ENCODE data around the gene AREG. TPM values are rescaled to one million over a fixed set of nuclear protein-coding genes. Genes with fewer than 3 reads are reported as not detected.

Gene AREG
- total RNA-seq, 1 experiment from 2014 or later, result 146 TPM

DNA sequence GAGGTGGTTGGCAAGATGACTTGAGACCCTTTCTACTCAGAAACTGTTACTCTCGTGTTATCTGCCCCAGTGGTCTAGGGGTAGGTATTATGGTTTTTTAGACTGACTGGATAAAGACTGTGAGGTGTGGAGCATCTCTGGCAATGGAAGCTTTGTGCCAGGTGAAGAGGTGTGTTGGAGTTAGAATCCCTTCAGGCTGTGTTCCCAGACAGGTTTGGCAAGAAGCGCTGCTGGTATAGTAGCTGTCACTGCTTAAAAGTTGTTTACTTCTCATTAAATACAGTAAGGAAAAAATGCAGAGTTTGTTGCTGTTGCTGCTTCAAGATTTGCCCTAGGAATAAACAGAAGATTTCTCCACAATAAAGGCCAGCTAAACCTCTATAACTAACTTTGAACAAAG lies 35.3 kb downstream of the AREG start:
- no TSS peak for BruUV-seq (replicated peaks)
- Histone ChIP-seq H3K9me3 (no peaks in the 10 kb centered on the region), H3K27me3 (replicated peaks; ENCODE audit: control insufficient read depth, insufficient read depth, low read length) (no peaks in the 10 kb centered on the region), H3K4me3 (ENCODE audit: low read depth, low read length) (no peak overlapping the region), H3K36me3 (ENCODE audit: control insufficient read depth, insufficient read depth, low read length) (no peaks in the 10 kb centered on the region; the same call in 1 of the 2 replicates), H3K4me1 (peaks cover 55% of the 10 kb centered on the region)
- TF ChIP-seq, protein P1, sequence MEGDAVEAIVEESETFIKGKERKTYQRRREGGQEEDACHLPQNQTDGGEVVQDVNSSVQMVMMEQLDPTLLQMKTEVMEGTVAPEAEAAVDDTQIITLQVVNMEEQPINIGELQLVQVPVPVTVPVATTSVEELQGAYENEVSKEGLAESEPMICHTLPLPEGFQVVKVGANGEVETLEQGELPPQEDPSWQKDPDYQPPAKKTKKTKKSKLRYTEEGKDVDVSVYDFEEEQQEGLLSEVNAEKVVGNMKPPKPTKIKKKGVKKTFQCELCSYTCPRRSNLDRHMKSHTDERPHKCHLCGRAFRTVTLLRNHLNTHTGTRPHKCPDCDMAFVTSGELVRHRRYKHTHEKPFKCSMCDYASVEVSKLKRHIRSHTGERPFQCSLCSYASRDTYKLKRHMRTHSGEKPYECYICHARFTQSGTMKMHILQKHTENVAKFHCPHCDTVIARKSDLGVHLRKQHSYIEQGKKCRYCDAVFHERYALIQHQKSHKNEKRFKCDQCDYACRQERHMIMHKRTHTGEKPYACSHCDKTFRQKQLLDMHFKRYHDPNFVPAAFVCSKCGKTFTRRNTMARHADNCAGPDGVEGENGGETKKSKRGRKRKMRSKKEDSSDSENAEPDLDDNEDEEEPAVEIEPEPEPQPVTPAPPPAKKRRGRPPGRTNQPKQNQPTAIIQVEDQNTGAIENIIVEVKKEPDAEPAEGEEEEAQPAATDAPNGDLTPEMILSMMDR (IDR thresholded peaks at IDR 0.05; ENCODE audit: insufficient read depth in 1 of 2, low read depth in 1 of 2, low read length in 1 of 2, severe bottlenecking in 1 of 2, unreplicated experiment in 1 of 2), result no peak
- Mint-ChIP-seq H3K4me1 (ENCODE audit: low read depth, unreplicated experiment) (peaks cover 48% of the 10 kb centered on the region), H3K9me3 (ENCODE audit: unreplicated experiment) (no peaks in the 10 kb centered on the region), H3K27me3 (ENCODE audit: insufficient read depth, unreplicated experiment) (no peaks in the 10 kb centered on the region), H3K4me3 (ENCODE audit: unreplicated experiment) (no peak overlapping the region), H3K27ac (ENCODE audit: unreplicated experiment) (peak overlapping the region; percentile 50), H3K36me3 (ENCODE audit: insufficient read depth, unreplicated experiment) (no peaks in the 10 kb centered on the region)
- ChIA-PET POLR2A (no interaction called here), CTCF (interaction anchor here (1.1 to 1.7 kb wide), 2 partner anchors 52 to 191 kb away, joined by 3 to 5 read pairs; no protein-coding TSS in a partner anchor)
- intact Hi-C loops (cut with micrococcal nuclease; ENCODE audit: unreplicated experiment), result no loop called here
- DNase-seq, result peak in 1 of 2 experiments; percentile 15

GRCh38 chr4:74481891-74482609 lies 37.1 kb downstream of the AREG start:
- H3K36me3 ChIP-seq (ENCODE audit: control insufficient read depth, insufficient read depth, low read length), result no peaks in the 10 kb centered on the region; the same call in 1 of the 2 replicates
- ChIA-PET POLR2A (no interaction called here), CTCF (no interaction called here)
- no TSS peak for BruUV-seq (replicated peaks)
- no peak overlapping the region for H3K4me3 Mint-ChIP-seq (ENCODE audit: unreplicated experiment)
- no peak overlapping the region for H3K27ac Mint-ChIP-seq (ENCODE audit: unreplicated experiment)
- H3K4me1 Mint-ChIP-seq (ENCODE audit: low read depth, unreplicated experiment), result peaks cover 48% of the 10 kb centered on the region
- intact Hi-C loops (cut with micrococcal nuclease; ENCODE audit: unreplicated experiment), result no loop called here
- H3K4me1 ChIP-seq, result peaks cover 55% of the 10 kb centered on the region
- no peaks in the 10 kb centered on the region for H3K27me3 ChIP-seq (replicated peaks; ENCODE audit: control insufficient read depth, insufficient read depth, low read length)
- DNase-seq, result no peak
- no peaks in the 10 kb centered on the region for H3K9me3 ChIP-seq
- H3K4me3 ChIP-seq (ENCODE audit: low read depth, low read length), result no peak overlapping the region
- TF ChIP-seq, protein P1 (IDR thresholded peaks at IDR 0.05; ENCODE audit: insufficient read depth in 1 of 2, low read depth in 1 of 2, low read length in 1 of 2, severe bottlenecking in 1 of 2, unreplicated experiment in 1 of 2), result no peak
- H3K9me3 Mint-ChIP-seq (ENCODE audit: unreplicated experiment), result no peaks in the 10 kb centered on the region
- no peaks in the 10 kb centered on the region for H3K27me3 Mint-ChIP-seq (ENCODE audit: insufficient read depth, unreplicated experiment)
- H3K36me3 Mint-ChIP-seq (ENCODE audit: insufficient read depth, unreplicated experiment), result no peaks in the 10 kb centered on the region

GRCh38 chr4:74483226-74483911 lies 38.4 kb downstream of the AREG start:
- peaks cover 41% of the 10 kb centered on the region for H3K4me1 Mint-ChIP-seq (ENCODE audit: low read depth, unreplicated experiment)
- intact Hi-C loops (cut with micrococcal nuclease; ENCODE audit: unreplicated experiment), result no loop called here
- BruUV-seq (replicated peaks), result no TSS peak
- no peaks in the 10 kb centered on the region for H3K36me3 Mint-ChIP-seq (ENCODE audit: insufficient read depth, unreplicated experiment)
- no peak for DNase-seq
- Histone ChIP-seq H3K9me3 (no peaks in the 10 kb centered on the region), H3K4me3 (ENCODE audit: low read depth, low read length) (no peak overlapping the region), H3K4me1 (peaks cover 45% of the 10 kb centered on the region), H3K36me3 (ENCODE audit: control insufficient read depth, insufficient read depth, low read length) (no peaks in the 10 kb centered on the region; the same call in 1 of the 2 replicates), H3K27me3 (replicated peaks; ENCODE audit: control insufficient read depth, insufficient read depth, low read length) (no peaks in the 10 kb centered on the region)
- H3K27ac Mint-ChIP-seq (ENCODE audit: unreplicated experiment), result no peak overlapping the region
- TF ChIP-seq, protein P1 (IDR thresholded peaks at IDR 0.05; ENCODE audit: insufficient read depth in 1 of 2, low read depth in 1 of 2, low read length in 1 of 2, severe bottlenecking in 1 of 2, unreplicated experiment in 1 of 2), result no peak
- POLR2A ChIA-PET, result no interaction called here
- H3K9me3 Mint-ChIP-seq (ENCODE audit: unreplicated experiment), result no peaks in the 10 kb centered on the region
- H3K27me3 Mint-ChIP-seq (ENCODE audit: insufficient read depth, unreplicated experiment), result no peaks in the 10 kb centered on the region
- CTCF ChIA-PET, result no interaction called here
- H3K4me3 Mint-ChIP-seq (ENCODE audit: unreplicated experiment), result no peak overlapping the region

Data from Caco-2 (cell line).